B cell (primary cell): ENCODE results near the gene HIBCH. TPM values are rescaled to one million over a fixed set of nuclear protein-coding genes. Genes with fewer than 3 reads are reported as not detected.

Experiments
- ATAC-seq: fragments of 200-7000 bp; cut with Tn5 transposase; one replicate; pipeline ENCODE4 v1.10.0; 2021; ENCODE audit warnings: low read depth, mild to moderate bottlenecking, moderate number of reproducible peaks, moderate library complexity
- CTCF ChIA-PET: fragments of 350-600 bp; sonication (Branson Sonifier 250); formaldehyde crosslinking; loops from one replicate; lab custom pipeline; 2021; ENCODE audit warnings: antibody characterized with exemption, inconsistent platforms; lab: Charles Lee
- POLR2A ChIA-PET: fragments of 350-600 bp; sonication (Branson Sonifier 250); formaldehyde crosslinking; loops from one replicate; lab custom pipeline; 2021; ENCODE audit warnings: antibody characterized with exemption; lab: Charles Lee
- DNase-seq: peaks from one replicate; pipeline ENCODE4 v3.0.0; 2013
- H2AFZ ChIP-seq: 2 replicates; pipeline ENCODE4 v1.6.1; 2012; ENCODE audit warnings: mild to moderate bottlenecking, low read depth, low read length; ENCODE audit not compliant: insufficient read depth, poor library complexity, severe bottlenecking
- H3K27ac ChIP-seq, 2 donors: 1 replicate in 1 of 2; 2 replicates in 1 of 2; pipeline ENCODE4 v1.5.1; 2012 to 2013; ENCODE audit warnings: low read length in 2 of 2, mild to moderate bottlenecking in 2 of 2, moderate library complexity in 1 of 2
- H3K27me3 ChIP-seq, 4 experiments: fragments of 200-600 bp in 1 of 4; sonication (generic) in 1 of 4; replicated peaks in 1 of 4; 1 replicate in 2 of 4; 2 replicates in 2 of 4; pipeline versions ENCODE4 v1.6.1 to v1.7.0; 2013 to 2016; ENCODE audit warnings: low read length in 3 of 4, mild to moderate bottlenecking in 2 of 4, mixed read lengths in 1 of 4, moderate library complexity in 1 of 4; ENCODE audit not compliant: insufficient read depth in 4 of 4, control insufficient read depth in 3 of 4; ENCODE audit errors: control extremely low read depth in 1 of 4
- H3K36me3 ChIP-seq, 2 experiments: replicated peaks in 1 of 2; 1 replicate in 1 of 2; 2 replicates in 1 of 2; pipeline versions ENCODE4 v1.6.1 to v1.7.1; 2013; ENCODE audit warnings: low read length in 1 of 2; ENCODE audit not compliant: insufficient read depth in 2 of 2, control insufficient read depth in 1 of 2; ENCODE audit errors: control extremely low read depth in 1 of 2, extremely low read depth in 1 of 2
- H3K4me1 ChIP-seq, 2 donors: fragments of 200-600 bp in 1 of 2; sonication (generic) in 1 of 2; 1 replicate in 1 of 2; 2 replicates in 1 of 2; pipeline versions ENCODE4 v1.5.1 to v1.6.1; 2013 to 2017; ENCODE audit warnings: low read length in 2 of 2; ENCODE audit not compliant: control insufficient read depth in 2 of 2, insufficient read depth in 2 of 2
- H3K4me2 ChIP-seq: replicated peaks from 2 replicates; pipeline ENCODE3; 2012; ENCODE audit warnings: mild to moderate bottlenecking, low read depth, low read length; ENCODE audit not compliant: poor library complexity, severe bottlenecking
- H3K4me3 ChIP-seq, 5 experiments: fragments of 200-600 bp in 1 of 5; sonication (generic) in 1 of 5; 1 replicate in 3 of 5; 2 replicates in 2 of 5; pipeline versions ENCODE4 v1.5.1 to v1.7.0; 2011 to 2016; ENCODE audit warnings: low read length in 4 of 5, mild to moderate bottlenecking in 4 of 5, low read depth in 2 of 5, control low read depth in 1 of 5, moderate library complexity in 1 of 5; ENCODE audit not compliant: insufficient read depth in 1 of 5; ENCODE audit errors: control extremely low read depth in 1 of 5, extremely low read depth in 1 of 5
- H3K79me2 ChIP-seq: fragments of 200-600 bp; sonication (generic); one replicate; pipeline ENCODE4 v1.6.0; 2016; ENCODE audit warnings: low read length; ENCODE audit not compliant: control insufficient read depth, insufficient read depth
- H3K9ac ChIP-seq: fragments of 200-600 bp; sonication (generic); 2 replicates; pipeline ENCODE4 v1.6.1; 2017; ENCODE audit warnings: mild to moderate bottlenecking, low read length, moderate library complexity
- H3K9me3 ChIP-seq, 3 donors: one replicate each; pipeline versions ENCODE4 v1.6.1 to v1.7.1; 2013; ENCODE audit warnings: low read length in 2 of 3; ENCODE audit not compliant: control insufficient read depth in 2 of 3, insufficient read depth in 1 of 3; ENCODE audit errors: control extremely low read depth in 1 of 3
- H4K20me1 ChIP-seq: 2 replicates; pipeline ENCODE4 v1.6.0; 2012; ENCODE audit warnings: mild to moderate bottlenecking, low read length; ENCODE audit not compliant: insufficient read depth, control insufficient read depth, poor library complexity, severe bottlenecking
- H3K27ac Mint-ChIP-seq: one replicate; pipeline ENCODE4 v1.8.0; 2021; ENCODE audit warnings: mixed read lengths
- H3K27me3 Mint-ChIP-seq: one replicate; pipeline ENCODE4 v1.8.0; 2021; ENCODE audit warnings: mixed read lengths
- H3K4me1 Mint-ChIP-seq: one replicate; pipeline ENCODE4 v1.8.0; 2021; ENCODE audit warnings: mixed read lengths
- H3K4me3 Mint-ChIP-seq: one replicate; pipeline ENCODE4 v1.8.0; 2021; ENCODE audit warnings: mixed read lengths
- H3K9me3 Mint-ChIP-seq: one replicate; pipeline ENCODE4 v1.8.0; 2022; ENCODE audit warnings: mixed read lengths; ENCODE audit not compliant: insufficient read depth
- CTCF ChIP-seq: fragments of 200-600 bp; IDR thresholded peaks from one replicate; pipeline ENCODE4 v1.8.0; 2022; ENCODE audit warnings: antibody characterized with exemption, mild to moderate bottlenecking
- EZH2 ChIP-seq: IDR thresholded peaks from 2 replicates; pipeline ENCODE4 v1.6.1; 2012; ENCODE audit warnings: borderline replicate concordance, low read depth, mild to moderate bottlenecking, moderate library complexity, low read length; ENCODE audit not compliant: insufficient read depth, poor library complexity, severe bottlenecking
- WGBS: methylation state at CpG from one replicate; pipeline ENCODE4 v1.1.5; 2013; ENCODE audit warnings: missing lambda C conversion rate; ENCODE audit not compliant: insufficient coverage; 5-methylcytosine and 5-hydroxymethylcytosine counted together
- intact Hi-C: fragments of 100-400 bp; cut with micrococcal nuclease; formaldehyde crosslinking; loops from one replicate; pipeline ENCODE4 v1.10.0; 2022
- polyA plus RNA-seq: library from polyadenylated mRNA; depleted of rRNA; stranded (reverse); fragments of >200 nt; gene quantifications from 2 replicates; pipeline ENCODE4 v1.2.3, GENCODE V29; 2012
- total RNA-seq, 2 donors: library from RNA; stranded (reverse); fragments of 120-200 nt in 1 of 2; gene quantifications; 1 replicate in 1 of 2; 2 replicates in 1 of 2; pipeline versions ENCODE4 v1.2.3 to v1.2.4, GENCODE V29; 2013 to 2022

HIBCH gene
- total and polyA plus RNA-seq, 2 donors (not counting 1 experiment from before 2014, with no cell fraction given) = 5.6 to 30.2 TPM

DNA sequence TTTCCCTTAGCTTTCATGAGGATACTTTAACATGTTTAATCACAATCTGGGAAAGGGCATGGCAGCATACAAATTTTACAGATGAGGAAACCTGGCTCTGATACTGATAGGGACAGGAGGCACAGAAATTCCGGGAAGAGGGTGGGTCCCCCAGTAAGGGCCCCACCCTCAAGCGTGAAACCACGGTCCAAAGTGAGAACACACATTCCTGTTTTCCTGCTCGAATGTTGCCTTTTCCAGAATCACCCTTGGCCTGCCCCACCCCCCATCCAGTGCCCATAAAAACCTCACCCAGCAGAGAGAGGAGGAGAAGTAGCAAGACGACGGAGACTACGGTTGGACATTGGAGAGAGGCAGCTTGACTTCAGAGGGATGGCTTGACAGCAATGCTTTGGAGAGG lies 98.2 kb downstream of the HIBCH start:
- Histone ChIP-seq H3K79me2 (no peaks in the 10 kb centered on the region), H3K4me1 (no peaks in the 10 kb centered on the region), H4K20me1 (no peaks in the 10 kb centered on the region), H3K27ac (no peak overlapping the region), H3K9me3 (peaks cover 0 to 9% (median 0%) of the 10 kb centered on the region in 3 donors), H3K4me3 (no peak overlapping the region), H3K4me2 (no peak overlapping the region), H3K27me3 (no peaks in the 10 kb centered on the region), H3K9ac (no peak overlapping the region), H3K36me3 (peaks cover 8 to 23% of the 10 kb centered on the region in 2 experiments), H2AFZ (no peak overlapping the region)
- H3K9me3 Mint-ChIP-seq = no peaks in the 10 kb centered on the region
- no peak overlapping the region for H3K27ac Mint-ChIP-seq
- ChIA-PET CTCF (no interaction called here), POLR2A (no interaction called here)
- TF ChIP-seq EZH2 (no peak), CTCF (no peak)
- H3K4me3 Mint-ChIP-seq = no peak overlapping the region
- H3K27me3 Mint-ChIP-seq = no peaks in the 10 kb centered on the region
- intact Hi-C loops = no loop called here
- DNase-seq (no peak), ATAC-seq (no peak)
- peaks cover 9% of the 10 kb centered on the region for H3K4me1 Mint-ChIP-seq
- 100% methylated on average over 3 of the region's 7 CpGs for WGBS

DNA sequence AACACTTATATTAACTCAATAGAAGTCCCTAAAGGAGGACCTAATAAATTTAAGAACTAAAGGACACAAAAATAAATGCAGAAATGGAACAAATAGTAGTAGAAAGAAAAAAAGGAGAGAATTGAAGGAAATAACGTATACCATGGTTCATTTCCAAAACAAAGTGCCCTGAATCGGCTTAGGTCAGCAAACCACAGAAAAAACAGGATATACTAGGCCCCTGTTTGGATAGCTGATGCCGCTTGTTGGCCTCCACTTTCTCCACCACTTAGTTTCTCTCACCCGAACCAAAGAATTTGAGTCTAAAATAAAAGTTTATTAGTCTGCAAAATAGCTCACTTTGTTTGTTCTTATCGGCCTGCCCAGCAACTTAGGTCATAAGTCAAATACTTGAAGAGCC lies 100.4 kb downstream of the HIBCH start:
- H3K36me3 ChIP-seq = peaks cover 8 to 23% of the 10 kb centered on the region in 2 experiments
- H2AFZ ChIP-seq = no peak overlapping the region
- DNase-seq (no peak), ATAC-seq (no peak)
- H3K9me3 ChIP-seq = peaks cover 0 to 9% (median 0%) of the 10 kb centered on the region in 3 donors
- H3K9me3 Mint-ChIP-seq = no peaks in the 10 kb centered on the region
- no peak overlapping the region for H3K4me3 Mint-ChIP-seq
- peaks cover 13% of the 10 kb centered on the region for H3K4me1 Mint-ChIP-seq
- ChIA-PET CTCF (no interaction called here), POLR2A (no interaction called here)
- H4K20me1 ChIP-seq = no peaks in the 10 kb centered on the region
- no peak overlapping the region for H3K9ac ChIP-seq
- H3K4me1 ChIP-seq = no peaks in the 10 kb centered on the region
- no peaks in the 10 kb centered on the region for H3K79me2 ChIP-seq
- TF ChIP-seq CTCF (no peak), EZH2 (no peak)
- no CpG with 5 or more reads among the region's 5 CpGs for WGBS
- intact Hi-C loops = no loop called here
- H3K4me2 ChIP-seq = no peak overlapping the region
- H3K27ac ChIP-seq = no peak overlapping the region
- no peak overlapping the region for H3K4me3 ChIP-seq
- no peak overlapping the region for H3K27ac Mint-ChIP-seq
- H3K27me3 ChIP-seq = no peaks in the 10 kb centered on the region
- H3K27me3 Mint-ChIP-seq = no peaks in the 10 kb centered on the region
